Measurements from ENCODE around the gene TRPV3. TPM values are rescaled to one million over a fixed set of nuclear protein-coding genes. Genes with fewer than 3 reads are reported as not detected.

TRPV3 gene
- total RNA-seq, 1 experiment from 2014 or later: 4.4 TPM

DNA sequence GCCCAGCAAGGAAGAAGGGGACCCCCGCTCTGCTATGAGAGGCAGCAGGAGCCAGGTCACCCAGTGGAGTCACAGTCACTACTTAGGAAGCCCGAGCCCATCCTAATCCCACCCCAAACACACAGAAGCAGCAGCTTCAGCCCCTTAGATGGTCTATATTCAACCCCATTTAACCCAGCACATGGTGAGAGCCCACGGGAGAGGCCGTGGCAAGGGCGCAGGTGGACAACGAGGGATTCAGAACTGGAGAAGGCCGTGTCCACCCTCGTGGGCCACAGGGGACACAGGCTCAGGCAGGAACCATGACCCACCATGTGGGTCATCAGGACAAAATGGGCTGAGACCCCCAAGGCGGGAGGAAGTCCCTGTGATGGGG lies 1.6 kb upstream of the TRPV3 start:
- TF ChIP-seq, protein P1, sequence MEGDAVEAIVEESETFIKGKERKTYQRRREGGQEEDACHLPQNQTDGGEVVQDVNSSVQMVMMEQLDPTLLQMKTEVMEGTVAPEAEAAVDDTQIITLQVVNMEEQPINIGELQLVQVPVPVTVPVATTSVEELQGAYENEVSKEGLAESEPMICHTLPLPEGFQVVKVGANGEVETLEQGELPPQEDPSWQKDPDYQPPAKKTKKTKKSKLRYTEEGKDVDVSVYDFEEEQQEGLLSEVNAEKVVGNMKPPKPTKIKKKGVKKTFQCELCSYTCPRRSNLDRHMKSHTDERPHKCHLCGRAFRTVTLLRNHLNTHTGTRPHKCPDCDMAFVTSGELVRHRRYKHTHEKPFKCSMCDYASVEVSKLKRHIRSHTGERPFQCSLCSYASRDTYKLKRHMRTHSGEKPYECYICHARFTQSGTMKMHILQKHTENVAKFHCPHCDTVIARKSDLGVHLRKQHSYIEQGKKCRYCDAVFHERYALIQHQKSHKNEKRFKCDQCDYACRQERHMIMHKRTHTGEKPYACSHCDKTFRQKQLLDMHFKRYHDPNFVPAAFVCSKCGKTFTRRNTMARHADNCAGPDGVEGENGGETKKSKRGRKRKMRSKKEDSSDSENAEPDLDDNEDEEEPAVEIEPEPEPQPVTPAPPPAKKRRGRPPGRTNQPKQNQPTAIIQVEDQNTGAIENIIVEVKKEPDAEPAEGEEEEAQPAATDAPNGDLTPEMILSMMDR (IDR thresholded peaks at IDR 0.05; ENCODE audit: unreplicated experiment): no peak
- intact Hi-C loops (cut with micrococcal nuclease): loop anchor here (5.0 kb wide), 1 partner anchor 78 kb away; the partner anchor contains the start of genes CTNS and SHPK
- DNase-seq (ENCODE audit: unreplicated experiment): no peak
- no TSS peak for BruUV-seq (replicated peaks)
- Mint-ChIP-seq H3K27ac (ENCODE audit: low read depth, unreplicated experiment) (peak overlapping the region; percentile 92), H3K27me3 (ENCODE audit: insufficient read depth, unreplicated experiment) (no peaks in the 10 kb centered on the region), H3K4me3 (ENCODE audit: unreplicated experiment) (no peak overlapping the region), H3K36me3 (ENCODE audit: insufficient read depth, unreplicated experiment) (peaks cover 6% of the 10 kb centered on the region), H3K4me1 (ENCODE audit: insufficient read depth, unreplicated experiment) (peaks cover 24% of the 10 kb centered on the region), H3K9me3 (ENCODE audit: unreplicated experiment) (no peaks in the 10 kb centered on the region)
- POLR2A ChIA-PET: interaction anchor here (1.4 to 1.6 kb wide), 2 partner anchors 16 to 77 kb away, joined by 9 to 10 read pairs; partner anchors contain the start of genes CTNS and SHPK
- CTCF ChIA-PET: interaction anchor here (0.5 kb wide), 1 partner anchor 28 kb away, joined by 4 read pairs; no protein-coding TSS in a partner anchor

DNA sequence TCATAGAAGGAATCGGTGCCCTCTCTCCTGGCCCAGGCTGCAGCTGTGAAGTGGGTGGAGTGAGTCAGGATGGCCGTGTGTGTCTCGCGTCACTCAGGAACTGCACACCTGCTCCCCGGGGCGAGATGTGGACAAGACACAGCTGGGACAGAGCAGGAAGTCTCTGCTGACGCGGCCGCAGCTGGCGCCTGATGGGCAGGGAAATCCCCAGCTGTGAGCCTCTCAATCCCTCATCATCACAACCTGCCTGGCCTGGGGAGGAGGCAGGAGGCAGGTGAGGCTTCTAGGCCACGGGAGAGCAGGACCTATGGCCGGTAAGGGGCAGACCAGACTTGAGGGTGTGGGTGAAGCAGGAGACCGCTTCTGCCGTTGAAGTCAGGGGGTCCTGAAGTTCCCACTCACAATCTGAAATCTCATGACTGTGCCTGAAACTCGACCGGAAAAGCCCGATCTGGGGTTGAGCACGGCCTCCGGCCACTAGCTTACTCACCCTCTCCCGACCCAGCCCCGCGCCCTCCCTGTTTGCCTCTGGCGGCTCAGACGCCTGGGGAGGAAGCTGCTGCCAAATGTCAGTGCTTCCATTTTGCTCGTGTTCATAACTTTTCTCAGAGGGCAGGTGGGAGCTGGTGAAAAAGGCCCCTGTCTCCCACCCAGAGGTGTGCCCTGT lies 1.1 kb upstream of the TRPV3 start:
- DNase-seq (ENCODE audit: unreplicated experiment): peak; percentile 74
- POLR2A ChIA-PET: interaction anchor here (0.8 to 1.6 kb wide), 3 partner anchors 17 to 77 kb away, joined by 4 to 10 read pairs (median 9); partner anchors contain the start of genes CTNS and SHPK
- CTCF ChIA-PET: interaction anchor here (0.5 kb wide), 1 partner anchor 28 kb away, joined by 4 read pairs; no protein-coding TSS in a partner anchor
- intact Hi-C loops (cut with micrococcal nuclease): loop anchor here (1.0 to 5.0 kb wide), 2 partner anchors 17 to 79 kb away; partner anchors contain the start of genes CTNS and SHPK
- Mint-ChIP-seq H3K4me3 (ENCODE audit: unreplicated experiment) (peak overlapping the region; percentile 7), H3K27ac (ENCODE audit: low read depth, unreplicated experiment) (peak overlapping the region; percentile 92), H3K4me1 (ENCODE audit: insufficient read depth, unreplicated experiment) (peaks cover 24% of the 10 kb centered on the region), H3K36me3 (ENCODE audit: insufficient read depth, unreplicated experiment) (peaks cover 6% of the 10 kb centered on the region), H3K27me3 (ENCODE audit: insufficient read depth, unreplicated experiment) (no peaks in the 10 kb centered on the region), H3K9me3 (ENCODE audit: unreplicated experiment) (no peaks in the 10 kb centered on the region)
- BruUV-seq (replicated peaks): TSS peak; percentile 92
- TF ChIP-seq, protein P1 (IDR thresholded peaks at IDR 0.05; ENCODE audit: unreplicated experiment): no peak

DNA sequence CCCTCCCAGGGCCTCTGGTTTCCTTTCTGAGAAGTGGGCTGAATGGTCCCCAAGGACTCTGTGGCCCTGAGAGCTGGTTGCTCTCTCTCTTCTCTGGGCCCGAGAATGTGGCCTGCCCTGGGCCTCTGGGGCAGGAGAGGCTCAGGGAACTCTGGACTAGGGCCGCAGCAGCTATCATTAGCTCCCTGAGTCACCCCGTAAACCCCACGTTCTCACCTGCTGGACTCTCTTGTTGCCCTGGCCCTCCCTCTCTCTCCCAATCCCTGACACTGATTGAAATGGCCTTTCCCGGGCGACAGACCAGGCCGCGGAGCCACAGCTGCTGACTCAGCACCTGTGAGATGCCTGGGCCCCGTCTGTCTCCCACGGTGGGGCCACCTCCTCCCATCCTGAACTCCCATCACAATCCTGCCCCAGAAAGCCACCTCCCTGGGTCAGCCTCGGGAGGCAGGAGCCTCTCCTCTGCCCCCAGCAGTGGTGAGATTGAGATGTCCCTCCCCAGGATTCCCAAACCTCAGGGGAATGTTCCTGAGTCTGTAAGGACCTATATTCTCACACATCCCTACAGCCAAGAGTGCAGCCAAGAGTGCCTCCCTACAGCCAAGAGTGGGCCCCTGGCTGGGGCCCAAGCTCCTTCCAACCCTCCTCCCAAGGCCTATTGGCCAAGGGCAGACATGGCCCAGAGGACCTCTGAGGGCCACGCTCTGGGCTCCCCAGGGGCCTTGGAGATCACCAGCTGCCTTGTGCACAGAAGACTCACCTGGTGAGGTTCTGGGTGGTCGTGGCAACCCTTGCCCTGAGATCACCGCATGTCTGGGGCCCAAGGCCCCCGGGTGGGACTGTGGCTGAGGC lies 470 bp downstream of the TRPV3 start:
- Mint-ChIP-seq H3K9me3 (ENCODE audit: unreplicated experiment) (no peaks in the 10 kb centered on the region), H3K27ac (ENCODE audit: low read depth, unreplicated experiment) (peak overlapping the region; percentile 92), H3K4me3 (ENCODE audit: unreplicated experiment) (peak overlapping the region; percentile 44), H3K36me3 (ENCODE audit: insufficient read depth, unreplicated experiment) (peaks cover 6% of the 10 kb centered on the region), H3K27me3 (ENCODE audit: insufficient read depth, unreplicated experiment) (no peaks in the 10 kb centered on the region), H3K4me1 (ENCODE audit: insufficient read depth, unreplicated experiment) (peaks cover 24% of the 10 kb centered on the region)
- intact Hi-C loops (cut with micrococcal nuclease): loop anchor here (5.0 kb wide), 1 partner anchor 80 kb away; the partner anchor contains the start of genes CTNS and SHPK
- ChIA-PET CTCF (interaction anchor here (0.7 kb wide), 1 partner anchor 110 kb away, joined by 3 read pairs; no protein-coding TSS in a partner anchor), POLR2A (interaction anchor here (0.8 kb wide), 2 partner anchors 19 to 81 kb away, joined by 3 read pairs; partner anchors contain the start of gene ASPA)
- TSS peak; percentile 80 for BruUV-seq (replicated peaks)
- DNase-seq (ENCODE audit: unreplicated experiment): no peak
- TF ChIP-seq, protein P1 (IDR thresholded peaks at IDR 0.05; ENCODE audit: unreplicated experiment): no peak
